ENCODE measurements around the gene SIAE. TPM values are rescaled to one million over a fixed set of nuclear protein-coding genes. Genes with fewer than 3 reads are reported as not detected.

Gene SIAE
- polyA plus RNA-seq, 1 of the 3 experiments (the other 2 are of a cell fraction), result 27.9 TPM

DNA sequence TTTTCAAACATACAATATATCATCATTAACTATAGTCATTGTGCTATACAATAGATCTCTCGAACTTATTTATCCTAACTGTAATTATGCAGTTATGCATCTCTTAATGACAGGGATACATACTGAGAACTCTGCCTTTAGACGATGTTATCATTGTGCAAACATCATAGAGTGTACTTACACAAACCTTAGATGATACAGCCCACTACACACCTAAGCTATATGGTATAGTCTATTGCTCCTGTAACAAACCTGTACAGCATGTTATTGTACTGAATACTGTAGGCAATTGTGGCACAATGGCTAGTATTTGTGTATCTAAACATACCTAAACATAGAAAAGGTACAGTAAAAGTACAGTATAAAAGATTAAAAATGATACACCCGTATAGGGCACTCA is 38.9 kb upstream of the SIAE start:
- DNase-seq, result no peak
- H3K9ac ChIP-seq, result no peak overlapping the region
- ChIA-PET POLR2A (no interaction called here), CTCF (no interaction called here)
- no peaks in the 10 kb centered on the region for H3K9me3 ChIP-seq
- H3K27me3 ChIP-seq (ENCODE audit: insufficient read depth), result no peaks in the 10 kb centered on the region
- H3K36me3 ChIP-seq (replicated peaks in 1 of 2; ENCODE audit: control insufficient read depth in 1 of 2, insufficient read depth in 2 of 2, low read length in 1 of 2), result no peaks in the 10 kb centered on the region
- peaks cover 0 to 9% of the 10 kb centered on the region in 2 experiments; a peak in 1 of 4 replicates for H3K4me1 ChIP-seq (ENCODE audit: control insufficient read depth in 1 of 2, insufficient read depth in 2 of 2, low read depth in 1 of 2, low read length in 1 of 2)
- H4K20me1 ChIP-seq (ENCODE audit: insufficient read depth), result no peaks in the 10 kb centered on the region
- H3K9me2 ChIP-seq, result no peaks in the 10 kb centered on the region
- no peaks in the 10 kb centered on the region for H3F3A ChIP-seq (replicated peaks; ENCODE audit: insufficient read depth)
- no peak for TF ChIP-seq ELF1 (IDR thresholded peaks at IDR 0.05)
- TF ChIP-seq NRF1 (IDR thresholded peaks at IDR 0.05; ENCODE audit: low read depth, low read length), result no peak
- no peaks in the 10 kb centered on the region for H3K79me2 ChIP-seq (ENCODE audit: insufficient read depth)
- no peak overlapping the region for H2AFZ ChIP-seq (ENCODE audit: low read depth)
- no peak overlapping the region for H3K27ac ChIP-seq (ENCODE audit: low read depth in 2 of 2, low read length in 1 of 2)
- no peak overlapping the region for H3K4me3 ChIP-seq (ENCODE audit: low read depth in 2 of 2, low read length in 1 of 2)
- no peak overlapping the region for H3K4me2 ChIP-seq
- WGBS (ENCODE audit: low lambda C conversion rate), result 51% methylated on average over 3 of the region's 3 CpGs

DNA sequence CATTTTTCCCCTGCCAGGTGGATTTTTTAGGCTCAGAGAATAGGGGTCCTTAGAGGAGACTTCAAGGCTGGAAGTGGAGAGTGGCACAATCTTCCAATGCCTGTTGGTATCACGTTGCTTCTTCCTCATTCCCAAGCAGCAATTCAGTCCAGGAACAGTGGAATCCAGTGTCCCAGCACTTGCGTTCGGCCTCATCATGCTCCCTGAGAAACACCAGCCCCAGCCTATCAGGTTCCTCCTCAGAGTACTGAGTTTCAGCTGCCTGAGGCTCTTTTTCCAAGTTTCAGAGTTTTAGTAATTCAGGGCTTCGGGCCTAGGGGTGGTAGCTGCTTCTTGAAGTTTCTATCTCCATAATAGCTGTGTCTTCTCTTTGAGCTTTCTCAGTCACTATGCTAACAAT is 34.3 kb upstream of the SIAE start:
- no peaks in the 10 kb centered on the region for H3K9me2 ChIP-seq
- H3K4me2 ChIP-seq, result no peak overlapping the region
- no peaks in the 10 kb centered on the region for H3K4me1 ChIP-seq (ENCODE audit: control insufficient read depth in 1 of 2, insufficient read depth in 2 of 2, low read depth in 1 of 2, low read length in 1 of 2)
- H3K27me3 ChIP-seq (ENCODE audit: insufficient read depth), result no peaks in the 10 kb centered on the region
- ChIA-PET POLR2A (no interaction called here), CTCF (interaction anchor here (0.6 to 1.2 kb wide), 2 partner anchors 32 to 159 kb away, joined by 3 read pairs; partner anchors contain the start of gene NRGN)
- H3K9ac ChIP-seq, result no peak overlapping the region
- no peak overlapping the region for H3K27ac ChIP-seq (ENCODE audit: low read depth in 2 of 2, low read length in 1 of 2)
- no peaks in the 10 kb centered on the region for H3K9me3 ChIP-seq
- H3K79me2 ChIP-seq (ENCODE audit: insufficient read depth), result no peaks in the 10 kb centered on the region
- H2AFZ ChIP-seq (ENCODE audit: low read depth), result no peak overlapping the region
- no peak for DNase-seq
- H3K4me3 ChIP-seq (ENCODE audit: low read depth in 2 of 2, low read length in 1 of 2), result no peak overlapping the region
- H3K36me3 ChIP-seq (replicated peaks in 1 of 2; ENCODE audit: control insufficient read depth in 1 of 2, insufficient read depth in 2 of 2, low read length in 1 of 2), result no peaks in the 10 kb centered on the region
- H4K20me1 ChIP-seq (ENCODE audit: insufficient read depth), result no peaks in the 10 kb centered on the region
- TF ChIP-seq MXI1 (IDR thresholded peaks at IDR 0.05; ENCODE audit: low read depth, low read length) (no peak), USF1 (IDR thresholded peaks at IDR 0.05; ENCODE audit: borderline replicate concordance, low read depth) (no peak), NRF1 (IDR thresholded peaks at IDR 0.05; ENCODE audit: low read depth, low read length) (no peak), REST (IDR thresholded peaks at IDR 0.05; ENCODE audit: low read depth, low read length) (no peak), FOXM1 (IDR thresholded peaks at IDR 0.05; ENCODE audit: low read depth) (no peak), EZH2phosphoT487 (IDR thresholded peaks at IDR 0.05; ENCODE audit: borderline replicate concordance, low read depth) (no peak), RXRA (IDR thresholded peaks at IDR 0.05; ENCODE audit: borderline replicate concordance, low read depth) (no peak), TEAD4 (IDR thresholded peaks at IDR 0.05; ENCODE audit: borderline replicate concordance, insufficient read depth) (no peak), PBX3 (IDR thresholded peaks at IDR 0.05) (no peak)
- H3F3A ChIP-seq (replicated peaks; ENCODE audit: insufficient read depth), result no peaks in the 10 kb centered on the region
- 48% methylated on average over 4 of the region's 4 CpGs for WGBS (ENCODE audit: low lambda C conversion rate)

Data from SK-N-SH (cell line).